HEK293 (cell line): ENCODE measurements around the gene GOLIM4.

Experiments used
- CTCF ChIA-PET: fragments of 350-600 bp; formaldehyde crosslinking; extraction: SDS; loops from one replicate; lab custom pipeline; 2021; ENCODE audit warnings: antibody characterized with exemption; lab: Yijun Ruan, JAX
- POLR2A ChIA-PET: fragments of 300-600 bp; formaldehyde crosslinking; extraction: SDS; loops from one replicate; lab custom pipeline; 2020; ENCODE audit warnings: antibody characterized with exemption, inconsistent platforms; lab: Yijun Ruan, JAX
- H3K27ac ChIP-seq: fragments of 200-500 bp; sonication (Bioruptor generic); 2 replicates; pipeline ENCODE4 v1.5.1; 2014; ENCODE audit warnings: low read depth, low read length, control low read depth, inconsistent platforms; ENCODE audit errors: extremely low read depth
- H3K36me3 ChIP-seq, 2 experiments: fragments of 200-500 bp in 1 of 2; sonication (Bioruptor generic) in 1 of 2; 1 replicate in 1 of 2; 2 replicates in 1 of 2; pipeline ENCODE4 v1.5.1; 2014 to 2017; ENCODE audit warnings: inconsistent platforms in 2 of 2, low read length in 2 of 2; ENCODE audit not compliant: control insufficient read depth in 2 of 2, insufficient read depth in 1 of 2
- H3K4me1 ChIP-seq: fragments of 200-500 bp; sonication (Bioruptor generic); 2 replicates; pipeline ENCODE4 v1.5.1; 2014; ENCODE audit warnings: mild to moderate bottlenecking, low read length, inconsistent platforms; ENCODE audit not compliant: control insufficient read depth, insufficient read depth
- H3K4me3 ChIP-seq: 2 replicates; pipeline ENCODE4 v1.5.1; 2011; ENCODE audit warnings: low read depth, mild to moderate bottlenecking, control low read depth, low read length, moderate library complexity
- H3K9me3 ChIP-seq: fragments of 200-500 bp; sonication (Bioruptor generic); 2 replicates; pipeline ENCODE4 v1.5.1; 2014; ENCODE audit warnings: low read depth, low read length, inconsistent platforms; ENCODE audit not compliant: control insufficient read depth, insufficient read depth
- BCL11B ChIP-seq: fragments of 450-650 bp; formaldehyde crosslinking; IDR thresholded peaks from 2 replicates; pipeline ENCODE4 v1.5.1; 2016; ENCODE audit warnings: low read depth, missing biosample characterization, missing genetic modification characterization
- OVOL3 ChIP-seq: fragments of 450-650 bp; formaldehyde crosslinking; IDR thresholded peaks from 2 replicates; pipeline ENCODE4 v1.5.1; 2016; ENCODE audit warnings: missing biosample characterization, missing genetic modification characterization
- PRDM2 ChIP-seq: fragments of 450-650 bp; formaldehyde crosslinking; IDR thresholded peaks from 2 replicates; pipeline ENCODE4 v1.5.1; 2016; ENCODE audit warnings: missing biosample characterization, missing genetic modification characterization, borderline replicate concordance
- SCRT2 ChIP-seq: fragments of 450-650 bp; formaldehyde crosslinking; IDR thresholded peaks from 2 replicates; pipeline ENCODE4 v1.5.1; 2016; ENCODE audit warnings: missing biosample characterization, missing genetic modification characterization
- ZBTB44 ChIP-seq: fragments of 450-650 bp; IDR thresholded peaks from 2 replicates; pipeline ENCODE4 v1.5.1; 2018; ENCODE audit warnings: missing biosample characterization, mild to moderate bottlenecking, missing genetic modification characterization
- ZBTB7A ChIP-seq: fragments of 450-650 bp; formaldehyde crosslinking; IDR thresholded peaks from 2 replicates; pipeline ENCODE4 v1.5.1; 2016; ENCODE audit warnings: low read depth, missing biosample characterization, missing genetic modification characterization
- ZNF112 ChIP-seq: fragments of 450-650 bp; formaldehyde crosslinking; IDR thresholded peaks from 2 replicates; pipeline ENCODE4 v1.5.0; 2017; ENCODE audit warnings: missing biosample characterization, missing genetic modification characterization
- ZNF16 ChIP-seq: fragments of 450-650 bp; formaldehyde crosslinking; IDR thresholded peaks from 2 replicates; pipeline ENCODE4 v1.5.1; 2016; ENCODE audit warnings: low read depth, missing biosample characterization, missing genetic modification characterization
- ZNF302 ChIP-seq: fragments of 450-650 bp; formaldehyde crosslinking; IDR thresholded peaks from 2 replicates; pipeline ENCODE4 v1.5.1; 2016; ENCODE audit warnings: missing biosample characterization, missing genetic modification characterization, low read depth
- ZNF335 ChIP-seq: fragments of 450-650 bp; formaldehyde crosslinking; conservative IDR thresholded peaks from 2 replicates; pipeline ENCODE4 v1.5.1; 2016; ENCODE audit warnings: missing biosample characterization, missing genetic modification characterization
- ZNF48 ChIP-seq: fragments of 450-650 bp; formaldehyde crosslinking; IDR thresholded peaks from 2 replicates; pipeline ENCODE4 v1.5.1; 2016; ENCODE audit warnings: missing biosample characterization, missing genetic modification characterization
- ZNF654 ChIP-seq: fragments of 450-650 bp; formaldehyde crosslinking; IDR thresholded peaks from 2 replicates; pipeline ENCODE4 v1.5.1; 2016; ENCODE audit warnings: low read depth, missing biosample characterization, missing genetic modification characterization
- ZNF658 ChIP-seq: fragments of 450-650 bp; formaldehyde crosslinking; IDR thresholded peaks from 2 replicates; pipeline ENCODE4; 2016; ENCODE audit warnings: missing biosample characterization, missing genetic modification characterization
- ZNF677 ChIP-seq: fragments of 450-650 bp; IDR thresholded peaks from 2 replicates; pipeline ENCODE4 v1.5.0; 2018; ENCODE audit warnings: missing biosample characterization, mild to moderate bottlenecking, missing genetic modification characterization, moderate library complexity
- ZNF776 ChIP-seq: fragments of 450-650 bp; formaldehyde crosslinking; IDR thresholded peaks from 2 replicates; pipeline ENCODE4 v1.5.0; 2017; ENCODE audit warnings: missing biosample characterization, missing genetic modification characterization, borderline replicate concordance
- ZNF792 ChIP-seq: fragments of 450-650 bp; formaldehyde crosslinking; IDR thresholded peaks from 2 replicates; pipeline ENCODE4 v1.5.1; 2016; ENCODE audit warnings: missing biosample characterization, missing genetic modification characterization
- ZNF837 ChIP-seq: fragments of 450-650 bp; formaldehyde crosslinking; IDR thresholded peaks from 2 replicates; pipeline ENCODE4 v1.5.1; 2016; ENCODE audit warnings: missing biosample characterization, missing genetic modification characterization
- ZSCAN18 ChIP-seq: fragments of 450-650 bp; formaldehyde crosslinking; IDR thresholded peaks from 2 replicates; pipeline ENCODE4 v1.5.1; 2016; ENCODE audit warnings: missing biosample characterization, missing genetic modification characterization
- TF ChIP-seq, protein P1 (sequence below): fragments of 450-650 bp; formaldehyde crosslinking; IDR thresholded peaks from 2 replicates; pipeline ENCODE4 v1.5.1; 2017; ENCODE audit warnings: missing biosample characterization, missing genetic modification characterization

GOLIM4 gene

GRCh38 chr3:168124291-168124690 is 28.6 kb upstream of the GOLIM4 start:
- POLR2A ChIA-PET, result no interaction called here
- CTCF ChIA-PET, result interaction anchor here (1.0 kb wide), 1 partner anchor 77 kb away, joined by 3 read pairs; no protein-coding TSS in a partner anchor
- TF ChIP-seq ZBTB44 (tag by site-specific recombination) (no peak), ZBTB7A (no peak), ZNF837 (tag by site-specific recombination) (no peak), ZNF16 (tag by site-specific recombination) (no peak), ZNF776 (tag by site-specific recombination) (no peak), ZNF658 (no peak), ZNF48 (tag by site-specific recombination) (no peak), ZNF677 (tag by site-specific recombination) (no peak), SCRT2 (tag by site-specific recombination) (no peak), BCL11B (no peak), ZNF654 (tag by site-specific recombination) (no peak), PRDM2 (tag by site-specific recombination) (no peak), ZNF335 (tag by site-specific recombination) (no peak), ZNF302 (tag by site-specific recombination) (no peak), ZSCAN18 (tag by site-specific recombination) (no peak), ZNF112 (tag by site-specific recombination) (no peak), OVOL3 (tag by site-specific recombination) (no peak), ZNF792 (tag by site-specific recombination) (no peak)
- TF ChIP-seq, protein P1, sequence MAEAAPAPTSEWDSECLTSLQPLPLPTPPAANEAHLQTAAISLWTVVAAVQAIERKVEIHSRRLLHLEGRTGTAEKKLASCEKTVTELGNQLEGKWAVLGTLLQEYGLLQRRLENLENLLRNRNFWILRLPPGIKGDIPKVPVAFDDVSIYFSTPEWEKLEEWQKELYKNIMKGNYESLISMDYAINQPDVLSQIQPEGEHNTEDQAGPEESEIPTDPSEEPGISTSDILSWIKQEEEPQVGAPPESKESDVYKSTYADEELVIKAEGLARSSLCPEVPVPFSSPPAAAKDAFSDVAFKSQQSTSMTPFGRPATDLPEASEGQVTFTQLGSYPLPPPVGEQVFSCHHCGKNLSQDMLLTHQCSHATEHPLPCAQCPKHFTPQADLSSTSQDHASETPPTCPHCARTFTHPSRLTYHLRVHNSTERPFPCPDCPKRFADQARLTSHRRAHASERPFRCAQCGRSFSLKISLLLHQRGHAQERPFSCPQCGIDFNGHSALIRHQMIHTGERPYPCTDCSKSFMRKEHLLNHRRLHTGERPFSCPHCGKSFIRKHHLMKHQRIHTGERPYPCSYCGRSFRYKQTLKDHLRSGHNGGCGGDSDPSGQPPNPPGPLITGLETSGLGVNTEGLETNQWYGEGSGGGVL (tag by site-specific recombination), result no peak

More at GRCh38 chr3:168124291-168124690, 28.6 kb upstream of the GOLIM4 start:
- Histone ChIP-seq H3K27ac (no peak overlapping the region), H3K9me3 (no peaks in the 10 kb centered on the region), H3K4me1 (no peaks in the 10 kb centered on the region), H3K4me3 (no peak overlapping the region), H3K36me3 (no peaks in the 10 kb centered on the region)
